HepG2 (cell line): ENCODE measurements around the gene ACADSB. TPM values are rescaled to one million over a fixed set of nuclear protein-coding genes. Genes with fewer than 3 reads are reported as not detected.
A peak's percentile ranks its signal among the peaks of the same experiment; 100 is the strongest.

Experiments
- ARID3A ChIP-seq: IDR thresholded peaks from 2 replicates; pipeline ENCODE4 v1.6.1; 2012; ENCODE audit warnings: low read depth, low read length, improper control_type of control experiment
- ARID5B ChIP-seq: IDR thresholded peaks from 2 replicates; pipeline ENCODE4 v1.4.0; 2020; ENCODE audit warnings: mild to moderate bottlenecking, missing genetic modification reagents
- CEBPG ChIP-seq: IDR thresholded peaks from 2 replicates; pipeline ENCODE4 v1.6.1; 2016
- HOXD1 ChIP-seq: sonication (generic); formaldehyde crosslinking; IDR thresholded peaks from 2 replicates; pipeline ENCODE4 v1.5.0; 2020; ENCODE audit warnings: missing genetic modification reagents
- IKZF4 ChIP-seq: sonication (generic); formaldehyde crosslinking; IDR thresholded peaks from 2 replicates; pipeline ENCODE4 v1.5.1; 2020; ENCODE audit warnings: borderline replicate concordance, mild to moderate bottlenecking, low read depth, missing genetic modification reagents; ENCODE audit errors: not compliant biosample characterization
- KAT2B ChIP-seq: fragments of 150-350 bp; IDR thresholded peaks from 2 replicates; pipeline ENCODE4 v1.6.1; 2014; ENCODE audit warnings: low read depth, low read length, borderline replicate concordance
- MED1 ChIP-seq: sonication (generic); formaldehyde crosslinking; IDR thresholded peaks from 2 replicates; pipeline ENCODE4 v1.4.0; 2020; ENCODE audit warnings: missing genetic modification reagents
- MIXL1 ChIP-seq: IDR thresholded peaks from 2 replicates; pipeline ENCODE4 v1.6.1; 2016
- PAXIP1 ChIP-seq: sonication (generic); formaldehyde crosslinking; conservative IDR thresholded peaks from 2 replicates; pipeline ENCODE4 v1.4.0; 2020; ENCODE audit warnings: mild to moderate bottlenecking, missing genetic modification reagents, moderate library complexity
- RAD21 ChIP-seq: fragments of 450-650 bp; formaldehyde crosslinking; IDR thresholded peaks from 2 replicates; pipeline ENCODE4 v1.5.0; 2020; ENCODE audit warnings: mild to moderate bottlenecking
- RBM39 ChIP-seq: fragments of 200-400 bp; formaldehyde crosslinking; IDR thresholded peaks from one replicate; pipeline ENCODE4 v1.6.1; 2018; ENCODE audit warnings: antibody characterized with exemption, mild to moderate bottlenecking, low read depth, low read length; ENCODE audit not compliant: poor library complexity, severe bottlenecking
- SMARCC2 ChIP-seq: fragments of 450-650 bp; IDR thresholded peaks from 2 replicates; pipeline ENCODE4 v1.6.1; 2017; ENCODE audit warnings: antibody characterized with exemption, mild to moderate bottlenecking
- STAG1 ChIP-seq: sonication (generic); formaldehyde crosslinking; IDR thresholded peaks from 2 replicates; pipeline ENCODE4 v1.4.0; 2020; ENCODE audit warnings: missing genetic modification reagents
- TBL1XR1 ChIP-seq: fragments of 150-350 bp; IDR thresholded peaks from 2 replicates; pipeline ENCODE4 v1.6.1; 2014; ENCODE audit warnings: borderline replicate concordance, low read length; ENCODE audit not compliant: partially characterized antibody
- TGIF2 ChIP-seq: IDR thresholded peaks from 2 replicates; pipeline ENCODE4 v1.6.1; 2016; ENCODE audit warnings: control low read depth, missing compliant biosample characterization
- ZNF451 ChIP-seq: sonication (generic); formaldehyde crosslinking; IDR thresholded peaks from 2 replicates; pipeline ENCODE4 v1.5.0; 2020; ENCODE audit warnings: mild to moderate bottlenecking, missing genetic modification reagents
- ZNF558 ChIP-seq: sonication (generic); formaldehyde crosslinking; IDR thresholded peaks from 2 replicates; pipeline ENCODE4 v1.9.0; 2022; ENCODE audit warnings: mild to moderate bottlenecking, missing genetic modification reagents, borderline replicate concordance
- ZNF670 ChIP-seq: sonication (generic); formaldehyde crosslinking; IDR thresholded peaks from 2 replicates; pipeline ENCODE4 v1.8.0; 2022; ENCODE audit warnings: mild to moderate bottlenecking, missing genetic modification reagents, borderline replicate concordance
- ZNF775 ChIP-seq: sonication (generic); formaldehyde crosslinking; IDR thresholded peaks from 2 replicates; pipeline ENCODE4 v1.4.0; 2020; ENCODE audit warnings: missing genetic modification reagents, mild to moderate bottlenecking, moderate library complexity, borderline replicate concordance
- ZNF792 ChIP-seq: IDR thresholded peaks from 2 replicates; pipeline ENCODE4 v1.6.1; 2016
- polyA plus RNA-seq, 8 experiments: library from polyadenylated mRNA; depleted of rRNA in 3 of 8; stranded (reverse) in 7 of 8; unstranded in 1 of 8; fragments of >200 nt; fragmentation: Illumina TruSeq in 4 of 8; extraction: Trizol in 4 of 8; gene quantifications; 2 replicates each; pipeline versions ENCODE4 v1.2.1 to v1.2.3, GENCODE V29; 2011 to 2016; ENCODE audit warnings: low read depth in 4 of 8, missing spikeins in 1 of 8, mixed read lengths in 1 of 8; ENCODE audit not compliant: insufficient read depth in 1 of 8
- total RNA-seq, 5 experiments: library from RNA; depleted of rRNA; stranded (reverse); fragments of >200 nt; fragmentation: Illumina TruSeq; extraction: Trizol; gene quantifications; 2 replicates each; pipeline ENCODE4 v1.2.3, GENCODE V29; 2016; ENCODE audit warnings: low read depth in 1 of 5
- TF ChIP-seq, protein P1 (sequence below): sonication (generic); formaldehyde crosslinking; IDR thresholded peaks from 2 replicates; pipeline ENCODE4 v1.5.1; 2020; ENCODE audit warnings: missing genetic modification reagents, mild to moderate bottlenecking, borderline replicate concordance

ACADSB gene
- total and polyA plus RNA-seq, 2 of the 13 experiments (the other 11 are each of a cell fraction or from before 2014, with no cell fraction given) = 80.0 to 87.6 TPM

GRCh38 chr10:123021517-123021916, 12.7 kb downstream of the ACADSB start (continued):
- peak; percentile 70 for TF ChIP-seq ARID3A
- TF ChIP-seq ARID5B (CRISPR knock-in tag) = peak; percentile 30; the same call in 1 of the 2 replicates
- no peak for TF ChIP-seq RBM39
- TF ChIP-seq RAD21 = 0 out of 2 replicates have a peak, but pooled peaks have one; percentile 18
- TF ChIP-seq HOXD1 = no peak
- 0 out of 2 replicates have a peak, but pooled peaks have one; percentile 4 for TF ChIP-seq CEBPG (CRISPR knock-in tag)
- TF ChIP-seq MIXL1 (CRISPR knock-in tag) = peak; percentile 96
- no peak for TF ChIP-seq TBL1XR1
- TF ChIP-seq ZNF670 (CRISPR knock-in tag) = no peak
- TF ChIP-seq IKZF4 = no peak
- no peak for TF ChIP-seq SMARCC2
- no peak for TF ChIP-seq TGIF2 (CRISPR knock-in tag)
- no peak for TF ChIP-seq ZNF792
- TF ChIP-seq ZNF558 (CRISPR knock-in tag) = no peak
- peak; percentile 48; the same call in 1 of the 2 replicates for TF ChIP-seq PAXIP1
- TF ChIP-seq MED1 (CRISPR knock-in tag) = peak; percentile 20; the same call in 1 of the 2 replicates
- TF ChIP-seq, protein P1, sequence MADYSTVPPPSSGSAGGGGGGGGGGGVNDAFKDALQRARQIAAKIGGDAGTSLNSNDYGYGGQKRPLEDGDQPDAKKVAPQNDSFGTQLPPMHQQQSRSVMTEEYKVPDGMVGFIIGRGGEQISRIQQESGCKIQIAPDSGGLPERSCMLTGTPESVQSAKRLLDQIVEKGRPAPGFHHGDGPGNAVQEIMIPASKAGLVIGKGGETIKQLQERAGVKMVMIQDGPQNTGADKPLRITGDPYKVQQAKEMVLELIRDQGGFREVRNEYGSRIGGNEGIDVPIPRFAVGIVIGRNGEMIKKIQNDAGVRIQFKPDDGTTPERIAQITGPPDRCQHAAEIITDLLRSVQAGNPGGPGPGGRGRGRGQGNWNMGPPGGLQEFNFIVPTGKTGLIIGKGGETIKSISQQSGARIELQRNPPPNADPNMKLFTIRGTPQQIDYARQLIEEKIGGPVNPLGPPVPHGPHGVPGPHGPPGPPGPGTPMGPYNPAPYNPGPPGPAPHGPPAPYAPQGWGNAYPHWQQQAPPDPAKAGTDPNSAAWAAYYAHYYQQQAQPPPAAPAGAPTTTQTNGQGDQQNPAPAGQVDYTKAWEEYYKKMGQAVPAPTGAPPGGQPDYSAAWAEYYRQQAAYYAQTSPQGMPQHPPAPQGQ (CRISPR knock-in tag) = no peak
- no peak for TF ChIP-seq KAT2B
- no peak for TF ChIP-seq ZNF451
- TF ChIP-seq ZNF775 = no peak
- peak; percentile 19; the same call in 1 of the 2 replicates for TF ChIP-seq STAG1 (CRISPR knock-in tag)
